ENCODE measurements around the gene UBASH3B. TPM values are rescaled to one million over a fixed set of nuclear protein-coding genes. Genes with fewer than 3 reads are reported as not detected.

Gene UBASH3B
- total and polyA plus RNA-seq, 2 experiments from 2014 or later: 5.1 to 11.1 TPM

GRCh38 chr11:122653916-122654585 is 1.5 kb upstream of the UBASH3B start:
- peaks cover 36% of the 10 kb centered on the region for H3K27me3 ChIP-seq
- peaks cover 8% of the 10 kb centered on the region for H3K79me2 ChIP-seq
- no peak for DNase-seq (ENCODE audit: low spot score)
- no peak overlapping the region for H2AFZ ChIP-seq
- no peak overlapping the region for H3K27ac ChIP-seq
- H3K4me1 ChIP-seq (ENCODE audit: insufficient read depth): peaks cover 11% of the 10 kb centered on the region
- no peaks in the 10 kb centered on the region for H3K9me2 ChIP-seq (replicated peaks; ENCODE audit: insufficient read depth)
- no peak overlapping the region for H3K4me3 ChIP-seq
- no peaks in the 10 kb centered on the region for H3K9me3 ChIP-seq (ENCODE audit: low read depth)
- no peak overlapping the region for H3K4me2 ChIP-seq
- H3K36me3 ChIP-seq (replicated peaks; ENCODE audit: insufficient read depth, low read depth): no peaks in the 10 kb centered on the region
- 79% methylated on average over 7 of the region's 7 CpGs for WGBS (ENCODE audit: low lambda C conversion rate, missing lambda C conversion rate)
- H4K20me1 ChIP-seq (ENCODE audit: insufficient read depth, poor library complexity, severe bottlenecking): no peaks in the 10 kb centered on the region
- TF ChIP-seq CTCF (IDR thresholded peaks at IDR 0.05; ENCODE audit: poor library complexity) (no peak), EZH2phosphoT487 (IDR thresholded peaks at IDR 0.05; ENCODE audit: low read depth, severe bottlenecking, unreplicated experiment) (no peak), EZH2 (IDR thresholded peaks at IDR 0.05; ENCODE audit: borderline replicate concordance) (no peak)

GRCh38 chr11:122656073-122656630 is 630 bp downstream of the UBASH3B start:
- H3K4me1 ChIP-seq (ENCODE audit: insufficient read depth): peaks cover 11% of the 10 kb centered on the region
- 1% methylated on average over 38 of the region's 66 CpGs for WGBS (ENCODE audit: low lambda C conversion rate, missing lambda C conversion rate)
- H2AFZ ChIP-seq: peak overlapping the region; percentile 99
- no peaks in the 10 kb centered on the region for H3K36me3 ChIP-seq (replicated peaks; ENCODE audit: insufficient read depth, low read depth)
- no peaks in the 10 kb centered on the region for H3K9me2 ChIP-seq (replicated peaks; ENCODE audit: insufficient read depth)
- peaks cover 8% of the 10 kb centered on the region for H3K79me2 ChIP-seq
- no peaks in the 10 kb centered on the region for H4K20me1 ChIP-seq (ENCODE audit: insufficient read depth, poor library complexity, severe bottlenecking)
- H3K9me3 ChIP-seq (ENCODE audit: low read depth): no peaks in the 10 kb centered on the region
- DNase-seq (ENCODE audit: low spot score): peak; percentile 83
- H3K4me3 ChIP-seq: peak overlapping the region; percentile 80
- peaks cover 37% of the 10 kb centered on the region for H3K27me3 ChIP-seq
- no peak for TF ChIP-seq CTCF (IDR thresholded peaks at IDR 0.05; ENCODE audit: poor library complexity)
- TF ChIP-seq EZH2 (IDR thresholded peaks at IDR 0.05; ENCODE audit: borderline replicate concordance): no peak
- TF ChIP-seq EZH2phosphoT487 (IDR thresholded peaks at IDR 0.05; ENCODE audit: low read depth, severe bottlenecking, unreplicated experiment): no peak
- H3K27ac ChIP-seq: peak overlapping the region; percentile 82
- H3K4me2 ChIP-seq: peak overlapping the region; percentile 99

GRCh38 chr11:122656631-122657101 is 1.1 kb downstream of the UBASH3B start:
- TF ChIP-seq CTCF (IDR thresholded peaks at IDR 0.05; ENCODE audit: poor library complexity) (no peak), EZH2phosphoT487 (IDR thresholded peaks at IDR 0.05; ENCODE audit: low read depth, severe bottlenecking, unreplicated experiment) (no peak), EZH2 (IDR thresholded peaks at IDR 0.05; ENCODE audit: borderline replicate concordance) (no peak)
- Histone ChIP-seq H3K4me2 (peak overlapping the region; percentile 99), H4K20me1 (ENCODE audit: insufficient read depth, poor library complexity, severe bottlenecking) (no peaks in the 10 kb centered on the region), H3K27ac (no peak overlapping the region), H3K9me2 (replicated peaks; ENCODE audit: insufficient read depth) (no peaks in the 10 kb centered on the region), H3K36me3 (replicated peaks; ENCODE audit: insufficient read depth, low read depth) (no peaks in the 10 kb centered on the region), H3K4me3 (peak overlapping the region; percentile 80), H2AFZ (peak overlapping the region; percentile 99), H3K4me1 (ENCODE audit: insufficient read depth) (peaks cover 11% of the 10 kb centered on the region), H3K27me3 (peaks cover 37% of the 10 kb centered on the region), H3K79me2 (peaks cover 8% of the 10 kb centered on the region), H3K9me3 (ENCODE audit: low read depth) (no peaks in the 10 kb centered on the region)
- DNase-seq (ENCODE audit: low spot score): peak; percentile 42
- 6% methylated on average over 25 of the region's 25 CpGs for WGBS (ENCODE audit: low lambda C conversion rate, missing lambda C conversion rate)
